ENCODE measurements around the gene CDH13. TPM values are rescaled to one million over a fixed set of nuclear protein-coding genes. Genes with fewer than 3 reads are reported as not detected.

The CDH13 gene
- total and polyA plus RNA-seq, 9 of the 15 experiments (the other 6 are each of a cell fraction or from before 2014, with no cell fraction given), result 0.03 TPM; not detected in 8

DNA sequence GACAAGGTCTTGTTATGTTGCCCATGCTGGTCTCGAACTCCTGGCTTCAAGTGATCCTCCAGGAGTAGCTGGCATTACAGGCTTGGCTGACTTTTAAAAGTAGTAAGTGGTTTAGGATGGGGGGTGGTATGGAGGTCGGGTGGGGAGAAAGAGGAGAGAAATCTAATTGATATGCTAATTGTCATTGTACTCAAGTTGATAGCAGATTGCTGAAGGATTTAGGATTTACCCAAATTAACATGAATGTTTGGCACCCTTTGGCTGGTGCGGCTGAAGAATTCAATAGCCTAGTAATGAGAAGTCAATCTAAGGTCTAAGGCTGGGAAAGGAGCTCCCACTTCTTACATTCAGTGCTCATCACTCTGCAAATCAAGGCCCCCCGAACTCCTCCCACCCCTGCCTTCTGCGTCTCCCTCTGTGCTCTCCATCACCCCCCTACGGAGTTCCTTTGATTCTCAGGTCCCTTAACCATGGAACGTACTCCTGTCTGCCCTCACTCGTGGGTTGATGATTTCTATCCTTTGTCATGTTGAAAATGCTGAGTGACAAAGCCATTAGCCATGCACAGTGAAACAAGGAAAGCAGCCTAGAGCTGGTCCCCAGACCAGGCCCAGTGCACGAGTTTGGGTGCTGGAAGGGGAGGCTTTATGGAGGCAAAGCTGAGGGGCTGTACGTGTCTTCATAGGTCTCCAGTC lies 17.3 kb downstream of the CDH13 start (continued):
- TF ChIP-seq, protein P1, sequence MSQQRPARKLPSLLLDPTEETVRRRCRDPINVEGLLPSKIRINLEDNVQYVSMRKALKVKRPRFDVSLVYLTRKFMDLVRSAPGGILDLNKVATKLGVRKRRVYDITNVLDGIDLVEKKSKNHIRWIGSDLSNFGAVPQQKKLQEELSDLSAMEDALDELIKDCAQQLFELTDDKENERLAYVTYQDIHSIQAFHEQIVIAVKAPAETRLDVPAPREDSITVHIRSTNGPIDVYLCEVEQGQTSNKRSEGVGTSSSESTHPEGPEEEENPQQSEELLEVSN (IDR thresholded peaks at IDR 0.05; ENCODE audit: borderline replicate concordance in 1 of 2, extremely low read depth in 1 of 2, insufficient read depth in 1 of 2, insufficient read length in 1 of 2, low read depth in 1 of 2, low read length in 1 of 2, poor library complexity in 1 of 2, severe bottlenecking in 1 of 2), result no peak
- TF ChIP-seq HDAC2 (IDR thresholded peaks at IDR 0.05) (no peak), NR1H2 (CRISPR knock-in tag; IDR thresholded peaks at IDR 0.05) (no peak), KDM5B (IDR thresholded peaks at IDR 0.05; ENCODE audit: insufficient replicate concordance, low read depth, low read length) (no peak), WHSC1 (IDR thresholded peaks at IDR 0.05; ENCODE audit: low read length) (no peak), PML (IDR thresholded peaks at IDR 0.05; ENCODE audit: low read length) (no peak), SPI1 (IDR thresholded peaks at IDR 0.05; ENCODE audit: borderline replicate concordance, low read depth, low read length) (no peak)
- TF ChIP-seq, protein P2, sequence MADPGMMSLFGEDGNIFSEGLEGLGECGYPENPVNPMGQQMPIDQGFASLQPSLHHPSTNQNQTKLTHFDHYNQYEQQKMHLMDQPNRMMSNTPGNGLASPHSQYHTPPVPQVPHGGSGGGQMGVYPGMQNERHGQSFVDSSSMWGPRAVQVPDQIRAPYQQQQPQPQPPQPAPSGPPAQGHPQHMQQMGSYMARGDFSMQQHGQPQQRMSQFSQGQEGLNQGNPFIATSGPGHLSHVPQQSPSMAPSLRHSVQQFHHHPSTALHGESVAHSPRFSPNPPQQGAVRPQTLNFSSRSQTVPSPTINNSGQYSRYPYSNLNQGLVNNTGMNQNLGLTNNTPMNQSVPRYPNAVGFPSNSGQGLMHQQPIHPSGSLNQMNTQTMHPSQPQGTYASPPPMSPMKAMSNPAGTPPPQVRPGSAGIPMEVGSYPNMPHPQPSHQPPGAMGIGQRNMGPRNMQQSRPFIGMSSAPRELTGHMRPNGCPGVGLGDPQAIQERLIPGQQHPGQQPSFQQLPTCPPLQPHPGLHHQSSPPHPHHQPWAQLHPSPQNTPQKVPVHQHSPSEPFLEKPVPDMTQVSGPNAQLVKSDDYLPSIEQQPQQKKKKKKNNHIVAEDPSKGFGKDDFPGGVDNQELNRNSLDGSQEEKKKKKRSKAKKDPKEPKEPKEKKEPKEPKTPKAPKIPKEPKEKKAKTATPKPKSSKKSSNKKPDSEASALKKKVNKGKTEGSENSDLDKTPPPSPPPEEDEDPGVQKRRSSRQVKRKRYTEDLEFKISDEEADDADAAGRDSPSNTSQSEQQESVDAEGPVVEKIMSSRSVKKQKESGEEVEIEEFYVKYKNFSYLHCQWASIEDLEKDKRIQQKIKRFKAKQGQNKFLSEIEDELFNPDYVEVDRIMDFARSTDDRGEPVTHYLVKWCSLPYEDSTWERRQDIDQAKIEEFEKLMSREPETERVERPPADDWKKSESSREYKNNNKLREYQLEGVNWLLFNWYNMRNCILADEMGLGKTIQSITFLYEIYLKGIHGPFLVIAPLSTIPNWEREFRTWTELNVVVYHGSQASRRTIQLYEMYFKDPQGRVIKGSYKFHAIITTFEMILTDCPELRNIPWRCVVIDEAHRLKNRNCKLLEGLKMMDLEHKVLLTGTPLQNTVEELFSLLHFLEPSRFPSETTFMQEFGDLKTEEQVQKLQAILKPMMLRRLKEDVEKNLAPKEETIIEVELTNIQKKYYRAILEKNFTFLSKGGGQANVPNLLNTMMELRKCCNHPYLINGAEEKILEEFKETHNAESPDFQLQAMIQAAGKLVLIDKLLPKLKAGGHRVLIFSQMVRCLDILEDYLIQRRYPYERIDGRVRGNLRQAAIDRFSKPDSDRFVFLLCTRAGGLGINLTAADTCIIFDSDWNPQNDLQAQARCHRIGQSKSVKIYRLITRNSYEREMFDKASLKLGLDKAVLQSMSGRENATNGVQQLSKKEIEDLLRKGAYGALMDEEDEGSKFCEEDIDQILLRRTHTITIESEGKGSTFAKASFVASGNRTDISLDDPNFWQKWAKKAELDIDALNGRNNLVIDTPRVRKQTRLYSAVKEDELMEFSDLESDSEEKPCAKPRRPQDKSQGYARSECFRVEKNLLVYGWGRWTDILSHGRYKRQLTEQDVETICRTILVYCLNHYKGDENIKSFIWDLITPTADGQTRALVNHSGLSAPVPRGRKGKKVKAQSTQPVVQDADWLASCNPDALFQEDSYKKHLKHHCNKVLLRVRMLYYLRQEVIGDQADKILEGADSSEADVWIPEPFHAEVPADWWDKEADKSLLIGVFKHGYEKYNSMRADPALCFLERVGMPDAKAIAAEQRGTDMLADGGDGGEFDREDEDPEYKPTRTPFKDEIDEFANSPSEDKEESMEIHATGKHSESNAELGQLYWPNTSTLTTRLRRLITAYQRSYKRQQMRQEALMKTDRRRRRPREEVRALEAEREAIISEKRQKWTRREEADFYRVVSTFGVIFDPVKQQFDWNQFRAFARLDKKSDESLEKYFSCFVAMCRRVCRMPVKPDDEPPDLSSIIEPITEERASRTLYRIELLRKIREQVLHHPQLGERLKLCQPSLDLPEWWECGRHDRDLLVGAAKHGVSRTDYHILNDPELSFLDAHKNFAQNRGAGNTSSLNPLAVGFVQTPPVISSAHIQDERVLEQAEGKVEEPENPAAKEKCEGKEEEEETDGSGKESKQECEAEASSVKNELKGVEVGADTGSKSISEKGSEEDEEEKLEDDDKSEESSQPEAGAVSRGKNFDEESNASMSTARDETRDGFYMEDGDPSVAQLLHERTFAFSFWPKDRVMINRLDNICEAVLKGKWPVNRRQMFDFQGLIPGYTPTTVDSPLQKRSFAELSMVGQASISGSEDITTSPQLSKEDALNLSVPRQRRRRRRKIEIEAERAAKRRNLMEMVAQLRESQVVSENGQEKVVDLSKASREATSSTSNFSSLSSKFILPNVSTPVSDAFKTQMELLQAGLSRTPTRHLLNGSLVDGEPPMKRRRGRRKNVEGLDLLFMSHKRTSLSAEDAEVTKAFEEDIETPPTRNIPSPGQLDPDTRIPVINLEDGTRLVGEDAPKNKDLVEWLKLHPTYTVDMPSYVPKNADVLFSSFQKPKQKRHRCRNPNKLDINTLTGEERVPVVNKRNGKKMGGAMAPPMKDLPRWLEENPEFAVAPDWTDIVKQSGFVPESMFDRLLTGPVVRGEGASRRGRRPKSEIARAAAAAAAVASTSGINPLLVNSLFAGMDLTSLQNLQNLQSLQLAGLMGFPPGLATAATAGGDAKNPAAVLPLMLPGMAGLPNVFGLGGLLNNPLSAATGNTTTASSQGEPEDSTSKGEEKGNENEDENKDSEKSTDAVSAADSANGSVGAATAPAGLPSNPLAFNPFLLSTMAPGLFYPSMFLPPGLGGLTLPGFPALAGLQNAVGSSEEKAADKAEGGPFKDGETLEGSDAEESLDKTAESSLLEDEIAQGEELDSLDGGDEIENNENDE (IDR thresholded peaks at IDR 0.05; ENCODE audit: low read depth, low read length), result no peak

Data from K562 (cell line).